Hepatocyte (in vitro differentiated cells): ENCODE measurements around the gene ZBTB8OS. TPM values are rescaled to one million over a fixed set of nuclear protein-coding genes. Genes with fewer than 3 reads are reported as not detected.
A peak's percentile ranks its signal among the peaks of the same experiment; 100 is the strongest.

Experiments used
- DNase-seq: peaks from one replicate; pipeline ENCODE4 v3.0.0-alpha.2; 2016; ENCODE audit warnings: low spot score
- H2AFZ ChIP-seq: fragments of 200-600 bp; sonication (generic); 2 replicates; pipeline ENCODE4 v1.6.0; 2016; ENCODE audit warnings: antibody characterized with exemption, mild to moderate bottlenecking
- H3K27ac ChIP-seq: fragments of 200-600 bp; sonication (generic); 2 replicates; pipeline ENCODE4 v1.5.1; 2016; ENCODE audit warnings: mild to moderate bottlenecking
- H3K27me3 ChIP-seq: fragments of 200-600 bp; sonication (generic); 2 replicates; pipeline ENCODE4 v1.6.1; 2016
- H3K36me3 ChIP-seq: fragments of 200-600 bp; sonication (generic); replicated peaks from 2 replicates; pipeline ENCODE4 v1.5.1; 2016; ENCODE audit warnings: low read depth; ENCODE audit not compliant: insufficient read depth
- H3K4me1 ChIP-seq: fragments of 200-600 bp; sonication (generic); 2 replicates; pipeline ENCODE4 v1.5.1; 2016; ENCODE audit warnings: mild to moderate bottlenecking, moderate library complexity; ENCODE audit not compliant: insufficient read depth
- H3K4me2 ChIP-seq: fragments of 200-600 bp; sonication (generic); 2 replicates; pipeline ENCODE4 v1.6.0; 2016
- H3K4me3 ChIP-seq: fragments of 200-600 bp; sonication (generic); 2 replicates; pipeline ENCODE4 v1.5.1; 2016; ENCODE audit warnings: mild to moderate bottlenecking
- H3K79me2 ChIP-seq: fragments of 200-600 bp; sonication (generic); 2 replicates; pipeline ENCODE4 v1.6.0; 2017; ENCODE audit warnings: mild to moderate bottlenecking
- H3K9me2 ChIP-seq: fragments of 200-600 bp; sonication (generic); replicated peaks from 2 replicates; pipeline ENCODE4 v1.6.0; 2017; ENCODE audit warnings: mild to moderate bottlenecking; ENCODE audit not compliant: insufficient read depth
- H3K9me3 ChIP-seq: fragments of 200-600 bp; sonication (generic); 2 replicates; pipeline ENCODE4 v1.5.1; 2016; ENCODE audit warnings: low read depth, mild to moderate bottlenecking
- H4K20me1 ChIP-seq: fragments of 200-600 bp; sonication (generic); 2 replicates; pipeline ENCODE4 v1.6.0; 2016; ENCODE audit warnings: mild to moderate bottlenecking; ENCODE audit not compliant: insufficient read depth, poor library complexity, severe bottlenecking
- EZH2 ChIP-seq: fragments of 200-600 bp; sonication (generic); IDR thresholded peaks from 2 replicates; pipeline ENCODE4 v1.6.1; 2016; ENCODE audit warnings: antibody characterized with exemption, mild to moderate bottlenecking, borderline replicate concordance
- EZH2phosphoT487 ChIP-seq: fragments of 200-600 bp; sonication (generic); IDR thresholded peaks from one replicate; pipeline ENCODE4 v1.6.1; 2018; ENCODE audit warnings: antibody characterized with exemption, mild to moderate bottlenecking, low read depth, moderate library complexity; ENCODE audit not compliant: unreplicated experiment, severe bottlenecking
- WGBS: methylation state at CpG from one replicate; pipeline ENCODE4 v1.1.6; 2016; ENCODE audit warnings: low lambda C conversion rate; ENCODE audit errors: missing lambda C conversion rate; 5-methylcytosine and 5-hydroxymethylcytosine counted together
- polyA plus RNA-seq: library from polyadenylated mRNA; unstranded; fragments of >200 nt; fragmentation: Nextera tagmentation; extraction: Ambion mirVana; gene quantifications from 2 replicates; pipeline ENCODE4 v1.2.1, GENCODE V29; 2016
- total RNA-seq: library from RNA; depleted of rRNA; stranded (reverse); fragments of >200 nt; gene quantifications from 2 replicates; pipeline ENCODE4 v1.2.3, GENCODE V29; 2014
- TF ChIP-seq, protein P1 (sequence below): fragments of 200-600 bp; sonication (generic); IDR thresholded peaks from 2 replicates; pipeline ENCODE4 v1.5.1; 2016; ENCODE audit warnings: antibody characterized with exemption, mild to moderate bottlenecking; ENCODE audit not compliant: poor library complexity

Gene ZBTB8OS
- total and polyA plus RNA-seq, 2 experiments from 2014 or later, result 62.7 to 65.1 TPM

DNA sequence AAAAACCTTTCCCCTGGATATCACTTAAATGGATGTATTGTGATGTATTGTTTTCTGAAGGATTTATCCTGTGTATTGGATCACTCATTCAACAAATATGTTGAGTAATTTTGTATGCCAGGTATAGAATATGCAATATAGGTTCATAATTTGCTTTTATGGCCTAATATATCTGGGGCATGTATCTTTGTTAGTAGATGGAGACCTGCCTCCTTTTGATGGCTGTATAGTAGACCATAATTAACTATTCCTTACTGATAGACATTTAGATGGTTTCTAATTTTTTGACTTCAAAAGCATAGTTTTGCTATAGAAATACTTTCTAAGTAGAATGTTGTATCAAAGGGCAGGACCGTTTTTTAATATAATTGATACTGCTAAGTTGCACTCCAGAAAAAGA is 9.2 kb upstream of the ZBTB8OS start:
- H2AFZ ChIP-seq, result no peak overlapping the region
- H3K4me3 ChIP-seq, result no peak overlapping the region
- TF ChIP-seq, protein P1, sequence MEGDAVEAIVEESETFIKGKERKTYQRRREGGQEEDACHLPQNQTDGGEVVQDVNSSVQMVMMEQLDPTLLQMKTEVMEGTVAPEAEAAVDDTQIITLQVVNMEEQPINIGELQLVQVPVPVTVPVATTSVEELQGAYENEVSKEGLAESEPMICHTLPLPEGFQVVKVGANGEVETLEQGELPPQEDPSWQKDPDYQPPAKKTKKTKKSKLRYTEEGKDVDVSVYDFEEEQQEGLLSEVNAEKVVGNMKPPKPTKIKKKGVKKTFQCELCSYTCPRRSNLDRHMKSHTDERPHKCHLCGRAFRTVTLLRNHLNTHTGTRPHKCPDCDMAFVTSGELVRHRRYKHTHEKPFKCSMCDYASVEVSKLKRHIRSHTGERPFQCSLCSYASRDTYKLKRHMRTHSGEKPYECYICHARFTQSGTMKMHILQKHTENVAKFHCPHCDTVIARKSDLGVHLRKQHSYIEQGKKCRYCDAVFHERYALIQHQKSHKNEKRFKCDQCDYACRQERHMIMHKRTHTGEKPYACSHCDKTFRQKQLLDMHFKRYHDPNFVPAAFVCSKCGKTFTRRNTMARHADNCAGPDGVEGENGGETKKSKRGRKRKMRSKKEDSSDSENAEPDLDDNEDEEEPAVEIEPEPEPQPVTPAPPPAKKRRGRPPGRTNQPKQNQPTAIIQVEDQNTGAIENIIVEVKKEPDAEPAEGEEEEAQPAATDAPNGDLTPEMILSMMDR, result no peak
- no peaks in the 10 kb centered on the region for H3K36me3 ChIP-seq
- no peaks in the 10 kb centered on the region for H3K27me3 ChIP-seq
- H3K27ac ChIP-seq, result no peak overlapping the region
- 97% methylated on average over 1 of the region's 1 CpG for WGBS
- no peaks in the 10 kb centered on the region for H3K9me3 ChIP-seq
- H3K79me2 ChIP-seq, result peaks cover 88% of the 10 kb centered on the region
- no peak for DNase-seq
- no peaks in the 10 kb centered on the region for H3K9me2 ChIP-seq
- H4K20me1 ChIP-seq, result peaks cover 26% of the 10 kb centered on the region
- H3K4me2 ChIP-seq, result no peak overlapping the region
- H3K4me1 ChIP-seq, result peaks cover 8% of the 10 kb centered on the region

DNA sequence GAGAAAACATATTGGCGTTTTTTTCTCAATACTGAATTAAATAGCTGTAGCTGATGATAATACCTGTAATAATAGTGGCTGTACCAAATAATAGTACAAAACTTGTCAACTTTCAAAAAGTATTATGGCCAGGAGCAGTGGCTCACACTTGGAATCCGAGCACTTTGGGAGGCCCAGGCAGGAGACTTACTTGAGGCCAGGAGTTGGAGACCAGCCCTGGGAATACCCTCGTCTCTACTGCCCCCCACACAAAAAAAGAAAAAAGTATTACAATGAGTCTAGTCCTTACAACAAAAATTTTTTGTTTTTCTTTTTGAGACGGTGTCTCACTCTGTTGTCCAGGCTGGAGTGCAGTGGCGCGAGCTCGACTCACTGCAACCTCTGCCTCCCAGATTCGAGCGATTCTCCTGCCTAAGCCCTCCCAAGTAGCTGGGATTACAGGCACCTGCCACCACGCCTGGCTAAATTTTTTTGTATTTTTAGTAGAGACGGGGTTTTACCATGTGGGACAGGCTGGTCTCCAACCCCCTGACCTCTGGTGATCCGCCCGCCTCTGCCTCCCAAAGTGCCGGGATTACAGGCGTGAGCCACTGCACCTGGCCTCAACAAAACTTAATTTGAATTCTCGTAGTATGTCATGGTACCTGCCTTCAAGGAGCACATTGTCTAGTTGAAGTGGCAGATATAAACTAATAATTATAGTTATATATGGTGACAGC is 2.1 kb upstream of the ZBTB8OS start:
- H3K4me1 ChIP-seq, result peaks cover 21% of the 10 kb centered on the region
- H2AFZ ChIP-seq, result no peak overlapping the region
- peaks cover 86% of the 10 kb centered on the region for H3K79me2 ChIP-seq
- peaks cover 4% of the 10 kb centered on the region for H3K36me3 ChIP-seq
- peak overlapping the region; percentile 90 for H3K4me2 ChIP-seq
- H4K20me1 ChIP-seq, result peaks cover 30% of the 10 kb centered on the region
- 88% methylated on average over 16 of the region's 16 CpGs for WGBS
- TF ChIP-seq EZH2 (no peak), EZH2phosphoT487 (no peak)
- TF ChIP-seq, protein P1, result no peak
- no peaks in the 10 kb centered on the region for H3K9me3 ChIP-seq
- H3K27ac ChIP-seq, result peak overlapping the region; percentile 96
- H3K9me2 ChIP-seq, result no peaks in the 10 kb centered on the region
- H3K27me3 ChIP-seq, result no peaks in the 10 kb centered on the region
- H3K4me3 ChIP-seq, result peak overlapping the region; percentile 76
- no peak for DNase-seq

GRCh38 chr1:32651461-32652073 is 1.2 kb upstream of the ZBTB8OS start:
- peak overlapping the region; percentile 77 for H2AFZ ChIP-seq
- no peak for DNase-seq

More at GRCh38 chr1:32651461-32652073, 1.2 kb upstream of the ZBTB8OS start:
- peaks cover 21% of the 10 kb centered on the region for H3K4me1 ChIP-seq
- no peaks in the 10 kb centered on the region for H3K9me3 ChIP-seq
- no peaks in the 10 kb centered on the region for H3K27me3 ChIP-seq
- WGBS, result 3% methylated on average over 43 of the region's 43 CpGs
- H3K36me3 ChIP-seq, result peaks cover 4% of the 10 kb centered on the region
- TF ChIP-seq, protein P1, result peak; percentile 4
- TF ChIP-seq EZH2phosphoT487, result no peak
- peaks cover 30% of the 10 kb centered on the region for H4K20me1 ChIP-seq
- H3K9me2 ChIP-seq, result no peaks in the 10 kb centered on the region
- H3K79me2 ChIP-seq, result peaks cover 82% of the 10 kb centered on the region
- peak overlapping the region; percentile 96 for H3K27ac ChIP-seq
- H3K4me3 ChIP-seq, result peak overlapping the region; percentile 76
- H3K4me2 ChIP-seq, result peak overlapping the region; percentile 90
